GM19238 (cell line): ENCODE measurements around the gene CSTF2T.

Source experiments
- DNase-seq: peaks from one replicate; pipeline ENCODE4 v3.0.0; 2011; ENCODE audit warnings: low spot score; ENCODE audit not compliant: insufficient read length

Gene CSTF2T

GRCh38 chr10:51651063-51651462 is 48.3 kb downstream of the CSTF2T start:
- DNase-seq = no peak

GRCh38 chr10:51649064-51649463 is 50.3 kb downstream of the CSTF2T start:
- no peak for DNase-seq
